Neural cell (in vitro differentiated cells): ENCODE measurements around the gene RABGAP1L. TPM values are rescaled to one million over a fixed set of nuclear protein-coding genes. Genes with fewer than 3 reads are reported as not detected.
"Not testable (repeated sequence)": the region's sequence is repeated elsewhere in the genome, so short reads cannot be mapped to it uniquely, and the experiment has no call there.

Experiments used
- H2AFZ ChIP-seq: fragments of 200-600, 300-800 bp; sonication (generic), shearing (Covaris generic); 2 replicates; pipeline ENCODE4 v1.6.0; 2014; ENCODE audit warnings: low read depth, mild to moderate bottlenecking, antibody characterized with exemption, low read length, moderate library complexity
- H3F3A ChIP-seq: fragments of 200-600 bp; shearing (Covaris generic); 2 replicates; pipeline ENCODE4 v1.6.1; 2016; ENCODE audit warnings: mild to moderate bottlenecking, moderate library complexity, mixed read lengths, antibody characterized with exemption, low read length; ENCODE audit not compliant: insufficient read depth, poor library complexity, severe bottlenecking
- H3K27ac ChIP-seq: fragments of 200-600, 300-800 bp; sonication (generic), shearing (Covaris generic); 2 replicates; pipeline ENCODE4 v1.5.1; 2014; ENCODE audit warnings: mild to moderate bottlenecking, low read length, moderate library complexity
- H3K27me3 ChIP-seq: fragments of 300-800, 200-600 bp; sonication (generic), shearing (Covaris generic); 2 replicates; pipeline ENCODE4 v1.6.0; 2014; ENCODE audit warnings: mild to moderate bottlenecking, low read depth, low read length, moderate library complexity; ENCODE audit not compliant: insufficient read depth
- H3K36me3 ChIP-seq: fragments of 300-800, 200-600 bp; sonication (generic), shearing (Covaris generic); 2 replicates; pipeline ENCODE4 v1.5.1; 2014; ENCODE audit warnings: mild to moderate bottlenecking, antibody characterized with exemption, low read length, moderate library complexity; ENCODE audit not compliant: insufficient read depth
- H3K4me2 ChIP-seq: fragments of 300-800, 200-600 bp; sonication (generic), shearing (Covaris generic); 2 replicates; pipeline ENCODE4 v1.6.0; 2014; ENCODE audit warnings: mild to moderate bottlenecking, low read length
- H3K4me3 ChIP-seq: fragments of 300-800, 200-600 bp; sonication (generic), shearing (Covaris generic); 2 replicates; pipeline ENCODE4 v1.5.1; 2014; ENCODE audit warnings: mild to moderate bottlenecking, low read length, moderate library complexity
- H3K79me2 ChIP-seq: fragments of 200-600 bp; shearing (Covaris generic); replicated peaks from 2 replicates; pipeline ENCODE4 v1.6.0; 2014; ENCODE audit warnings: mild to moderate bottlenecking, low read length, moderate library complexity; ENCODE audit not compliant: insufficient read depth
- H3K9ac ChIP-seq: fragments of 300-800, 200-600 bp; sonication (generic), shearing (Covaris generic); 2 replicates; pipeline ENCODE4 v1.6.1; 2016; ENCODE audit warnings: mild to moderate bottlenecking, low read length, mixed read lengths
- H3K9me2 ChIP-seq: fragments of 200-600 bp; shearing (Covaris generic); 2 replicates; pipeline ENCODE4 v1.6.1; 2016; ENCODE audit warnings: mild to moderate bottlenecking, low read length, mixed read lengths; ENCODE audit not compliant: insufficient read depth
- H3K9me3 ChIP-seq: fragments of 200-600, 300-800 bp; sonication (generic), shearing (Covaris generic); 2 replicates; pipeline ENCODE4 v1.6.1; 2016; ENCODE audit warnings: mild to moderate bottlenecking, mixed run types, low read length, moderate library complexity, mixed read lengths
- H4K20me1 ChIP-seq: fragments of 200-600 bp; shearing (Covaris generic); 2 replicates; pipeline ENCODE4 v1.6.1; 2016; ENCODE audit warnings: mild to moderate bottlenecking, mixed run types; ENCODE audit not compliant: insufficient read depth
- CTCF ChIP-seq: fragments of 450-650 bp; IDR thresholded peaks from 2 replicates; pipeline ENCODE4 v1.5.1; 2014; ENCODE audit warnings: antibody characterized with exemption, mild to moderate bottlenecking, moderate library complexity; ENCODE audit not compliant: poor library complexity, severe bottlenecking
- EP300 ChIP-seq: fragments of 450-650 bp; conservative IDR thresholded peaks from 2 replicates; pipeline ENCODE4 v1.6.1; 2014; ENCODE audit warnings: antibody characterized with exemption, mild to moderate bottlenecking, moderate library complexity; ENCODE audit not compliant: poor library complexity, severe bottlenecking
- EZH2 ChIP-seq: fragments of 200-600, 300-800 bp; shearing (Covaris generic), sonication (generic); IDR thresholded peaks from 2 replicates; pipeline ENCODE4 v1.6.1; 2014; ENCODE audit warnings: antibody characterized with exemption, low read length, borderline replicate concordance, mild to moderate bottlenecking; ENCODE audit not compliant: insufficient read depth, poor library complexity, severe bottlenecking
- MXI1 ChIP-seq: fragments of 450-650 bp; conservative IDR thresholded peaks from 2 replicates; pipeline ENCODE4 v1.6.1; 2014; ENCODE audit warnings: antibody characterized with exemption, mild to moderate bottlenecking; ENCODE audit not compliant: poor library complexity, severe bottlenecking
- POLR2AphosphoS5 ChIP-seq: IDR thresholded peaks from 2 replicates; pipeline ENCODE4 v1.6.1; 2012
- RAD21 ChIP-seq: fragments of 450-650 bp; conservative IDR thresholded peaks from 2 replicates; pipeline ENCODE4 v1.6.1; 2014; ENCODE audit warnings: antibody characterized with exemption, mild to moderate bottlenecking, moderate library complexity
- REST ChIP-seq: IDR thresholded peaks from 2 replicates; pipeline ENCODE4 v1.6.1; 2012; ENCODE audit warnings: borderline replicate concordance
- SMC3 ChIP-seq: fragments of 450-650 bp; conservative IDR thresholded peaks from 2 replicates; pipeline ENCODE4 v1.6.1; 2014; ENCODE audit warnings: antibody characterized with exemption, mild to moderate bottlenecking, moderate library complexity; ENCODE audit not compliant: poor library complexity
- TAF1 ChIP-seq: IDR thresholded peaks from 2 replicates; pipeline ENCODE4 v1.6.1; 2012; ENCODE audit warnings: low read depth
- polyA plus RNA-seq: library from polyadenylated mRNA; depleted of rRNA; stranded (reverse); fragments of >200 nt; gene quantifications from 2 replicates; pipeline ENCODE4 v1.2.3, GENCODE V29; 2014

RABGAP1L gene
- polyA plus RNA-seq, 1 donor from 2014 or later, result 32.2 TPM

GRCh38 chr1:174572771-174573170 is 413.5 kb downstream of the RABGAP1L start:
- Histone ChIP-seq H3K79me2 (no peaks in the 10 kb centered on the region), H3K27me3 (no peaks in the 10 kb centered on the region), H4K20me1 (no peaks in the 10 kb centered on the region)

GRCh38 chr1:174576120-174576519 is 416.8 kb downstream of the RABGAP1L start:
- H3K9me2 ChIP-seq, result not testable (repeated sequence)

More at GRCh38 chr1:174572771-174573170, 413.5 kb downstream of the RABGAP1L start:
- no peak for TF ChIP-seq SMC3
- no peak for TF ChIP-seq REST
- TF ChIP-seq MXI1, result no peak
- TF ChIP-seq CTCF, result no peak
- no peak for TF ChIP-seq EZH2
- no peak for TF ChIP-seq POLR2AphosphoS5
- TF ChIP-seq EP300, result no peak
- TF ChIP-seq TAF1, result no peak
- no peak for TF ChIP-seq RAD21
- H3K9me3 ChIP-seq, result no peaks in the 10 kb centered on the region
- no peaks in the 10 kb centered on the region for H3F3A ChIP-seq
- H3K36me3 ChIP-seq, result no peaks in the 10 kb centered on the region
- H3K4me2 ChIP-seq, result no peak overlapping the region
- H3K4me3 ChIP-seq, result no peak overlapping the region
- no peak overlapping the region for H2AFZ ChIP-seq
- no peak overlapping the region for H3K9ac ChIP-seq
- H3K9me2 ChIP-seq, result no peaks in the 10 kb centered on the region
- H3K27ac ChIP-seq, result no peak overlapping the region

DNA sequence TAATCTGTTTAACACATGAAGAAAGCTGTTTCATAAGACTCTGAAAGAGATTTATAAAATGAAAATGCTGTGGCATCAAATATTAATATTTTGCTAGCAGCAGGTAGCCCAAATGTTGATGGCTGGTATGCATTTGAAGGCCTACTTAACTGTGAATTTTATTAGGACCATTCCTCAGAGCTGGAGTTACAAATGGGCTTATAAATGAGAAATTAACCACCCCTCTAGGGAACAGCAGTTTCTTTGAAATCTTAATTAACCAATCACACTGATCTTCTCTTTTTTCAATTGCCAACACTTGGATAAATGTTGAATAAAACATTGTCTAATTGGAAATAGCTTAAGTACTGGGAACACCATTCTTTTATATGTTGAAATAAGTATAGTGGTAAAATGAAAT is 418.4 kb downstream of the RABGAP1L start:
- Histone ChIP-seq H3F3A (no peaks in the 10 kb centered on the region), H3K9me3 (no peaks in the 10 kb centered on the region), H4K20me1 (no peaks in the 10 kb centered on the region), H3K4me2 (no peak overlapping the region), H3K79me2 (no peaks in the 10 kb centered on the region), H3K9ac (no peak overlapping the region), H2AFZ (no peak overlapping the region), H3K36me3 (no peaks in the 10 kb centered on the region), H3K4me3 (no peak overlapping the region), H3K27me3 (no peaks in the 10 kb centered on the region), H3K9me2 (no peaks in the 10 kb centered on the region), H3K27ac (no peak overlapping the region)
- no peak for TF ChIP-seq TAF1
- TF ChIP-seq EZH2, result no peak
- TF ChIP-seq REST, result no peak
- TF ChIP-seq MXI1, result no peak
- TF ChIP-seq POLR2AphosphoS5, result no peak
- TF ChIP-seq RAD21, result no peak
- TF ChIP-seq SMC3, result no peak
- TF ChIP-seq CTCF, result no peak
- TF ChIP-seq EP300, result no peak

More at GRCh38 chr1:174576120-174576519, 416.8 kb downstream of the RABGAP1L start:
- not testable (repeated sequence) for H3K27me3 ChIP-seq, H3F3A ChIP-seq, H2AFZ ChIP-seq, H3K4me3 ChIP-seq, H3K9ac ChIP-seq, H3K79me2 ChIP-seq, H3K9me3 ChIP-seq, H3K4me2 ChIP-seq, H3K27ac ChIP-seq, H4K20me1 ChIP-seq, H3K36me3 ChIP-seq
